Testis (tissue), 3 donors: ENCODE data around the gene C19orf47. TPM values are rescaled to one million over a fixed set of nuclear protein-coding genes. Genes with fewer than 3 reads are reported as not detected.

Source experiments
- DNase-seq: peaks from one replicate; pipeline ENCODE4 v3.0.0-alpha.2; 2019
- H3K27ac ChIP-seq, 2 donors: fragments of 200-600 bp; sonication (generic); one replicate each; pipeline ENCODE4 v1.5.1; 2019
- H3K27me3 ChIP-seq: fragments of 200-600 bp; sonication (generic); one replicate; pipeline ENCODE4 v1.5.1; 2019
- H3K36me3 ChIP-seq: fragments of 200-600 bp; sonication (generic); one replicate; pipeline ENCODE4 v1.5.1; 2017; ENCODE audit warnings: low read depth; ENCODE audit errors: missing control alignments
- H3K4me1 ChIP-seq: fragments of 200-600 bp; sonication (generic); one replicate; pipeline ENCODE4 v1.5.1; 2019
- H3K4me3 ChIP-seq, 2 donors: fragments of 200-600 bp; sonication (generic); one replicate each; pipeline ENCODE4 v1.5.1; 2017 to 2019
- H3K9me3 ChIP-seq: fragments of 200-600 bp; sonication (generic); one replicate; pipeline ENCODE4 v1.5.1; 2017
- CTCF ChIP-seq, 3 experiments: fragments of 450-650 bp in 2 of 3; fragments of 200-600 bp in 1 of 3; sonication (generic) in 1 of 3; IDR thresholded peaks; one replicate each; pipeline ENCODE4 v1.5.1; 2016 to 2019; ENCODE audit warnings: antibody characterized with exemption in 3 of 3, mild to moderate bottlenecking in 2 of 3, moderate library complexity in 1 of 3
- POLR2A ChIP-seq: fragments of 450-650 bp; IDR thresholded peaks from one replicate; pipeline ENCODE4 v1.6.1; 2017; ENCODE audit warnings: antibody characterized with exemption, mild to moderate bottlenecking, moderate library complexity
- WGBS, 2 donors: methylation state at CpG; one replicate each; pipeline ENCODE4 v1.1.5; 2018; 5-methylcytosine and 5-hydroxymethylcytosine counted together
- intact Hi-C: fragments of 100-400 bp; cut with DNase I; formaldehyde crosslinking; loops from one replicate; pipeline ENCODE4 v1.15.1; 2023; ENCODE audit warnings: low total_unique reads
- polyA plus RNA-seq: library from polyadenylated mRNA; stranded (reverse); fragments of 350-450 nt; fragmentation: Illumina TruSeq; extraction: RNeasy Lipid Tissue Mini Kit (QIAGEN cat#74804); gene quantifications from one replicate; pipeline ENCODE4 v1.2.3, GENCODE V29; 2014; ENCODE audit warnings: low read depth, low replicate concordance; ENCODE audit not compliant: insufficient read depth
- total RNA-seq, 2 donors: library from RNA; depleted of rRNA; stranded (reverse); fragments of >200 nt; gene quantifications; one replicate each; pipeline ENCODE4 v1.2.3, GENCODE V29; 2016

Gene C19orf47
- total and polyA plus RNA-seq, 3 donors from 2014 or later: 48.9 to 62.2 (median 57.1) TPM

DNA sequence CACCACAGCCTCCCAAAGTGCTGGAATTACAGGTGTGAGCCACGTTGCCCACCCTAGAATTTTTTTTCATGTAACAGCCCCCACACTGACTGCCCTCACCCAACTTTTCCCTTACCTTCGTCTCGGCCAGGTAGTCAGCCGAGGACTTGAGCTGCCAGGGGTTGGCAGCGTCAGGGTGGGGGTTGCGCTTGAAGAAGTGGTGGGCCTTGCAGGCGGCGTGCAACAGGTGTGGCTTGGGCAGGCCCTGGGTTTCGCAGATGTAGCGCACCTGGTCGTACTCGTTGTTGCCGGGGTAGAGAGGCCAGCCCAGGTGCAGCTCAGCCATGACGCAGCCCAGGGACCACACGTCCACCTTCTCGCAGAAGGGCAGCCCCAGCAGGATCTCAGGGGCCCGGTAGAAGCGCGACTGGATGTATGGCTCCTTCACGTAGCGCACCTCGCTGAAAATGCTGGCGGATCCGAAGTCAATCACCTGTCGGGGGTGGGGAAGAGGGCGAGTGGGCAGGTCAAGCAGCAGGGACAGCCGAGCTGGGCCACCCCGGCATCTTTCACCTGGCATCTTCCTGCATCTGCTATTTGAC lies 35.6 kb upstream of the C19orf47 start:
- TF ChIP-seq CTCF (IDR thresholded peaks at IDR 0.05) (no peak), POLR2A (no peak)
- H3K27ac ChIP-seq: no peak overlapping the region
- no peak for DNase-seq
- WGBS, 2 donors: 87 to 94% methylated on average over 17 to 28 of the region's 28 CpGs
- no peaks in the 10 kb centered on the region for H3K36me3 ChIP-seq
- no peaks in the 10 kb centered on the region for H3K4me1 ChIP-seq
- intact Hi-C loops: no loop called here
- H3K9me3 ChIP-seq: no peaks in the 10 kb centered on the region
- no peak overlapping the region for H3K4me3 ChIP-seq
- no peaks in the 10 kb centered on the region for H3K27me3 ChIP-seq

DNA sequence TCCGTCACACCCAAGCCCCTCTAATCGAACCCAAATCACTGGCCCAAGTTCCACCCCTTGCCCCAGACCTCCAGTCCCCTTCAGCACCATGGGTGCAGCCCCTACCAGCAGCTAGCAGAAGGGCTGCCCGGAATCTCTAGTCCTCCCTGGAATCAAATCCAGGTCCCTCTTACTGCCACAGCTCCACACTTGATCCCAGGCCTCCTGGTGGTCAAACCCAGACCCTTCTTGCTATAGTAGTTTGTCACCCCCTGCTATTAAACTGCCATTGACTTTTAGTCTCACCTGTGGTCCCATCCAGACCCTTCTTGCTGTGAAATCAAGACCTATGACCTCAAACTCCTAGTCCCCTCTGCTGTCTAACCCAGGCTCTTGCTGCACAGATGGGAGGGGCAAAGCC lies 33.1 kb upstream of the C19orf47 start:
- H3K4me3 ChIP-seq: no peak overlapping the region
- no peaks in the 10 kb centered on the region for H3K36me3 ChIP-seq
- no peak overlapping the region for H3K27ac ChIP-seq
- no peaks in the 10 kb centered on the region for H3K27me3 ChIP-seq
- H3K9me3 ChIP-seq: no peaks in the 10 kb centered on the region
- intact Hi-C loops: no loop called here
- H3K4me1 ChIP-seq: peaks cover 3% of the 10 kb centered on the region
- TF ChIP-seq POLR2A (no peak), CTCF (IDR thresholded peaks at IDR 0.05) (no peak)
- no peak for DNase-seq
- WGBS, 2 donors: 86 to 91% methylated on average over 3 of the region's 3 CpGs

DNA sequence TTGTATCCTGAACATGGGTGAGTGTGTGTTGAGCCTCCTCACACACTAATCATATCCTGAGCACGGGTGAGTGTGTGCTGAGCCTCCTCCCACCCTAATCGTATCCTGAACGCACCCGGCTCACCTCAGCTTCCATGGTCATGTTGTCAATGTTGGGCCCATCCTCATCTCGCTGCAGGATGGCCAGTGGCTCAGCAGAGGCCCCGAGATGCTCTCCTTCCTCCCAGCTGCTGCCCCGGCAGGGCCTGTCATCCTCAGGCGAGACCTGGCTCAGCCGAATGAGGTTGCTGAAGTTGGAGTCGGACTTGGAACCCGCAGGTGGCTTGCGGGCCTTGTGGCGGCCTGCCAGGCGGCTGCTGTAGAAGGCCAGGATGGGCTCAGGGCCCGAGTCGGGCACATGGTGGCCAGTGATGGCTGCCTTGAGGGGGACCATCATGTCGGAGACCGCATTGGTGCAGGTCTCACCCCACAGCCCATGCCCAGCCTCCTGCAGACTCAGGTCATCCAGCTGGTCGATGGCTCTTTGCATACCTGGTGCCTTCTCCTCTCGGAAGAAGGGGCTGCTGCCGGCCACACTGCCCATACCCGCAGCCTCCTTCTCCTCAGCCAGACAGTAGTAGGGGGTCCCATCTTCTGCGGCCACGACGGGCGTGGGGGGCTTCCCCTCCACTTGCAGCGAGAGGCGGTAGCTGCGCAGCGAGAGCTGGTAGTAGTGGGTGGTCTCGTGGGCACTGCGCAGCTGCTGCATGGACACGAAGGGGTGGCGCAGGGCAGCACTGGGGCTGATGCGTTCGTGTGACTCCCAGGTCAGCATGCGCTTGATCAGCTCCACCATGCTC lies 32.2 kb upstream of the C19orf47 start:
- no peak overlapping the region for H3K4me3 ChIP-seq
- WGBS, 2 donors: 83% methylated on average over 16 to 37 of the region's 37 CpGs
- TF ChIP-seq CTCF (IDR thresholded peaks at IDR 0.05) (no peak), POLR2A (no peak)
- intact Hi-C loops: no loop called here
- H3K27ac ChIP-seq: no peak overlapping the region
- no peaks in the 10 kb centered on the region for H3K9me3 ChIP-seq
- no peak for DNase-seq
- H3K36me3 ChIP-seq: no peaks in the 10 kb centered on the region
- H3K27me3 ChIP-seq: no peaks in the 10 kb centered on the region
- H3K4me1 ChIP-seq: peaks cover 3% of the 10 kb centered on the region

DNA sequence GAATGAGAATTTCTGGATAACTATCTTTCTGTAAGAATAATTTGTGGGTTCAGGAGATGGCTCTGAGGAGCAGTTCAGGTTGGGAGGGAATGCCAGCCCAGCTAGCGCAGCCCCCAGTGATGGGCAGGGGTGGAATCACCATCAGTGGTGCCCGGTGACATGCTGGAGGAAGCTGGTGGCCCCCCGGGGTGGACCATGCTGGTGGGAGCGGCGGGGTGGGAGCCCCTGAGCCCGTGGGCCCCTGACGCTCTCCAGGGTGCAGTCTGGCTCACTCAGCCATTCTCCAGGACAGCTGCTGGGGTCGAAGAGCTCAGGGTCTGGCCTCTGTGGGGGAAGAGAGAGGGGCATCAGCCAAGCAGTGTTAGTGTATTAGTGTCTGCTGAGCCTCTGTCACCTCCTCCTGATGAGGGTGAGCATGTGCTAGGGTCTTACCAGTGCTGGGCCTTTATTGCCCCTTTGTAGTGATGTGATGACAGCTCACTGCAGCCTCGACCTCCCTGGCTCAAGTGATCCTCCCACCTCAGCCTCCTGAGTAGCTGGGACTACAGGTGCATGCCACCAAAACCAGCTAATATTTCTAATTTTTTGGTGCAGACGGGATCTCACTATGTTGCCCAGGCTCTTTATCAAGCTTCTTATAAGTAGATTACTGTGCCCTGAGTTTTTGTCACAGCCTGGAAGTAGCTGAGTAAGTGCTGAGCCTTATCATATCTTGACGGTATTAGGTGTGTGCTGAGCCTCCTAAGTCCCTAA lies 31.4 kb upstream of the C19orf47 start:
- intact Hi-C loops: no loop called here
- Histone ChIP-seq H3K9me3 (no peaks in the 10 kb centered on the region), H3K27ac (no peak overlapping the region), H3K4me3 (no peak overlapping the region), H3K36me3 (no peaks in the 10 kb centered on the region), H3K4me1 (peaks cover 3% of the 10 kb centered on the region), H3K27me3 (no peaks in the 10 kb centered on the region)
- TF ChIP-seq CTCF (IDR thresholded peaks at IDR 0.05) (no peak), POLR2A (no peak)
- DNase-seq: no peak
- WGBS, 2 donors: 85 to 93% methylated on average over 7 to 11 of the region's 11 CpGs
